Fibroblast of skin of back (primary cell): ENCODE results near the gene HIPK2.
A peak's percentile ranks its signal among the peaks of the same experiment; 100 is the strongest.

Experiments
- DNase-seq: peaks from one replicate; pipeline ENCODE4 v3.0.0-alpha.2; 2013

The HIPK2 gene

DNA sequence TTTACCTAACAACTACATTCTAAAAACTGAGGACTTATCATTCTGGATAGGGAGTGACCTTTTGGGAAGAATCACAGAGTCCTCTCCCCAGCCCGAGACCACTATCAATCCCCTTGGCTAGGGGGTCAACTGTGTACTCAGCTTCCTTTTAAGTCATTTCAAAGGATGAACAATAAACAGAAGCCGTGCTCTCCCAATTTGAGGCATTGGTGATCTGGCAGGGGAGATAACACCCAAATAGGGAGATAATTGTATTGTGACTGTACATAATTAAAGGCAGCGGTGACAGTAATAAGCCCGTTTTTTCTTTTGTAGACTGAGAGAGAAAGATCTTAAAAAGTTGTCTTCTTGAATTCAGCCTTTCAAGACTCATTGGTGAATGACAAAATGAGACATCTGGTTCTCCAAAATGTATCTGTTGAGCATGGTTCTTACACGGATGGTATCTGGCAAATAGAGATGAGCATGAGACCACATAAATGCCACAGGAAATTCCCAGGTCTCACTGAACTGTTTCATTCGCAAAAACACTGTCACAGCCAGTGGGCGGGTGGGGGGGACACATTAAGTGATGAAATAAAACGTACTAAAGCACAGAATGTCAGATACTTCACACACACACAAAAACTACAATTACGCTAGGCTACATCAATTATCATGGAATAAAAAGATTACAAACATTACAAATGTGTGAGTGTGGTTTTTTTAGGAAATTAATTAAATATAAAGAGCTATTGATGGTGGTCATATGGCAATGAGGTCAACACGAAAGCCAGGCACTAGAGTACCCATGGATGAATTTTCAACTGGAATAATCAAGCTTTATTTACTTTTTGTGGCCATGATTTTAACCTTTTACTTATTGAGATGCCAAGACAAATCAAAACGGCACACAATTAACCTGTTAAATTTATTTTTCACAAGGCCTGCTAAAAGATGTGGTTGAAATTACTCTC lies 108.4 kb downstream of the HIPK2 start:
- peak; percentile 29 for DNase-seq

DNA sequence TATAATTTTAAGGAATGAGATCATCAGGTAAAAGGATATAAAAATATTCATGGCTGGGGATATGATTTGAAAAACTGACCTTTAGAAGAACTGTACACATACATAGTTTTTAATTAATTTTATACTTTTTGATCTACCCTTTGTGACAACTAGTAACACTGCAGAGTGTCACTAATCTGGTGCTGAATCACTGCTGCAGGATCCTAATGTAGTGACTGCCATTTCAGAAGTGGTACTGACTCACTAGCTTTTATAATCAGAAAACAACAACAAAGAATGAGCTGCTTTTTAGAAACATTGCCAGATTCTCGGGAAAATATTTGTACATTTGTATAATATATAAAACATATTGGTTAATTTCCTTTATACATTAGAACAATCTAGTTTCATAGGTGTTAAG lies 110.4 kb downstream of the HIPK2 start:
- peak; percentile 34 for DNase-seq

DNA sequence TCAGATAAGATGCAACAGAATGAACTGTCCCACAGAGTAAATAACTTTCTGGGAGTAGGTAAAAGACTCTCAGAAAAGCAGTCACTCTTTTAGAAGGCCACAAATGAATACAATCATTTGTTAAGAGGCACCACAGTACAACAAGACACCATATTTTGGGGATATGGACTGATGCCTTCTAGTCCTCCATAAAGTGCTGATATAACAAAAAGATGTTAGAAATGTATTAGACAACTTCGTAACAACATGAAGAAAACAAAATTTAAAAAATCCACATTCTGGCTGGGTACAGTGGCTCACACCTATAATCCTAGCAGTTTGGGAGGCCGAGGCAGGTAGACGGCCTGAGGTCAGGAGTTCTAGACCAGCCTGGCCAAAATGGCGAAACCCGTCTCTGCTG lies 111.3 kb downstream of the HIPK2 start:
- DNase-seq: no peak

DNA sequence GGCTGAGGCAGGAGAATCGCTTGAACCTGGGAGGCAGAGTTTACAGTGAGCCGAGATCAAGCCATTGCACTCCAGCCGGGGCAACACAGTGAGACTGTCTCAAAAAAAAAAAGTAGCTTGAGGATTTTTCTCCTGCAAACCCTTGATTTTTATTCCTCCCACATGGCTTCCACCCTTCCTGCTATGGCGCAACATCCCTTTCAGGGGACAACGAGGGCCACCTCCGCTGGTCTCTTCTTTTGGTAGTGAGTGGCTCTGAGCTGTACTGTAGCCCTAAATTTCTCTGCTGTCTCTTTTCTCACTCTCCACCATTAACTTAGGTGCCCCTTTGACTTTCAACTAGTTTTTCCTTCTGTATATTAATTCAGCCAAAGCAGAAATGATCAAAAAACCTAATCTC lies 113.4 kb downstream of the HIPK2 start:
- DNase-seq: no peak

DNA sequence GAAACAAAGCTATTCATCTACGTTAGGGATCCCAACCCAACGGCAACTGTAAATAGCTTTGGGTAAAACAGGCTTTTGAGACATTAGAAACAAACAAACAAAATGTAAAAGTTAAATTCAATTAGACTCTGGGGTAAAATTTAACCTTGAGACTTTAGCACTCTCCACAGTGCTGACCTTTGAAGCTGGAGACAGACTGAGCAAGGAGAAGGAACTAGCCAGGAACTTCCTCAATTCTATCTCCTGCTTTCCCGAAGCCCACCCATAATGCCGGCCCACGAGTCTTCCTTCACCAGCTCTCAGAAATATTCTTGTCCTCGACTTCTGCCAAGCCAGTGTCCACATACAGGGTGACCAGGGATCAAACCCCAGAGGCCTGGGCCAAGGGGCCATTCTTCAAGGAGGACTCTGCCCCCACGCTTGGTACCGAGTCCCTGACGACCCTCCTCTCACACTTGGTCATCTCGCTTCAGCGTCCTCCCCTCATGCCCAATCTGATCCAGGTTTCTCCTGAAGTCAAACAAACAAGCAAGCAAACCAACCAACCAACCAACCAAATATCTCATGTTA lies 114.1 kb downstream of the HIPK2 start:
- DNase-seq: no peak

DNA sequence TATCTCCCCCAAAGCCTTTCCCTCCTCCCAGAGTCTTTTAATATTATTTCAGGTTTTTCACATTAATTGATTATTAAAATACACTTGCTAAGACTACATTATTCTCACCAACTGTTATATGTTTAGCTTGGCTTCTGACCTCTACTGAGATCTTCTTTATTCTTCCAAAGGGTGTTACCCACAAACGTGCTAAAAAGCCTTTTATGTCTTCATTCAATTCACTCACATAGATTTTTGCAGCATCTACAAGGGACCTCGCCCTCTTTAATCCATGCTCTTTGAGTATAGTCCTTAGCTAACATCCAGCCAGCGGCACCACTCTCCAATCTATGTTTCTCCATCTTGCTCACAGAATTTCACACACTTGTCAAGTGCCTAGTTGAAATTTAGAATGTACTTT lies 115.9 kb downstream of the HIPK2 start:
- no peak for DNase-seq

DNA sequence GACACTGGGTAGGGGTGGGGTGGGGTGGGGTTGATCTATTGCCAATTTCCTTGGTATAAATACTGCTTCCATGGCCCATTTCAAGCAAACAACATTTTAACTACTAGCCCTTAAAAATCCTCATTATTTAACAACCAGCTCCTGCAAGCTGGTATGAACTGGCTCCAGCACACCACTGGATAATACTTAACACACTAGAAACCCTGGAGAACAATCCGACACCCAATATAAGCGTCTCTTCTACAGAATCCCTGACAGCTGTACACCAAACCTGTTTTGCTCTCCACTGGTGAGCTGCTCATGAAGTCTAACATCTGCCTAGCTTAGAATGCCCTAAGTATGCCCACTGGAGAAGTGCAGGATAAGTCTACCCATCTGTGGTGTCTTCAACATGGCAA lies 116.8 kb downstream of the HIPK2 start:
- DNase-seq: no peak

DNA sequence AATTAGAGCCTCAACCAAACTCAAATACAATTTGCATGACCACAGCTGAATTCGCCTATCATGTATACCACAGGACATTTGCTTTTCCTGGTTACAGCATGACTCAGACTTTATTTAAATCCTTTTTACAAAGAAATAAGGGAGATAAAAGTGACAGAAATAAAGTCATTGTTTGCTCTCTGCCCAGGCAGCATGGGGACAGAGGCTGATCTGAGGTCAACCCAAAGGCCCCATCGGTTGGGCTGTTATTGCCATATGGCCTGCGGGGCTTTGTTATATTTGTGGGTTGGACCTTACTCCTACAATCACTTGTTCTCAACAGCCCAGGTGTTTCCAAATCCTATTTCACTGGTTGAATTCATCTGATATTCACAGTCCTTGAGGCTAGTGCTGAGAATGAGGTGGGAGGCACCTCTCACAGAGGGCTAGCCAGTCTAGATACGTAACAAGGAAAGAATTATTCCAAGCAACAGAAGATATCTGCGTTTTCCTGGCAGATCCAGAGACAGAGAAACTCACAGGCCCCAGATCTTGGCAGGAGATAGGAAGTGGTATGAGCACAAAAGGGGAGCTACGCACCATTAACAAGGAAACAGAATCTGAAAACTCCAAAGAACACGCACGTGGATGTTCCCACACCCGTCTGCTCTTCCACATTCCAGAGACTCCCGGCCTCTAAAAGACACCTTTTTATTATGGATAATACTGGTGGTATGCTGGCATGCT lies 117.3 kb downstream of the HIPK2 start:
- peak; percentile 23 for DNase-seq

DNA sequence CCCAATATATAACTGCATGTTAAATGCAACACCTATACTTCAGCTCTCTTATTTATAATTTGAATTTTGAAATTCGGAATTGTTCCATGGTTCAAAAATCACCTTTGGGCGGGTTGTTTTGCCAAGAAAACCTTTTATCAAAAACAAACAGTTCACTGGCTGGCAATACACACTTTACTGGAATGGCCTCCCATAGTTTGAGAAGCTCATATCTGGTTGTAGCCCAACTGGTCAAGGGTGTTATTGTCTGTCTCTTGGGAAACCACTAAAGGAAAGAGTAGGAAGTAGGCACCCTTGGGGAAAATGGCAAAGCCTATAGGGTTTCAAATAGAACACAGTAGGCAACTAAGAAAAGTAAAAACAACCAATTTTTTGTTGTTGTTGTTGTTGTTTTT lies 117.9 kb downstream of the HIPK2 start:
- DNase-seq: no peak

DNA sequence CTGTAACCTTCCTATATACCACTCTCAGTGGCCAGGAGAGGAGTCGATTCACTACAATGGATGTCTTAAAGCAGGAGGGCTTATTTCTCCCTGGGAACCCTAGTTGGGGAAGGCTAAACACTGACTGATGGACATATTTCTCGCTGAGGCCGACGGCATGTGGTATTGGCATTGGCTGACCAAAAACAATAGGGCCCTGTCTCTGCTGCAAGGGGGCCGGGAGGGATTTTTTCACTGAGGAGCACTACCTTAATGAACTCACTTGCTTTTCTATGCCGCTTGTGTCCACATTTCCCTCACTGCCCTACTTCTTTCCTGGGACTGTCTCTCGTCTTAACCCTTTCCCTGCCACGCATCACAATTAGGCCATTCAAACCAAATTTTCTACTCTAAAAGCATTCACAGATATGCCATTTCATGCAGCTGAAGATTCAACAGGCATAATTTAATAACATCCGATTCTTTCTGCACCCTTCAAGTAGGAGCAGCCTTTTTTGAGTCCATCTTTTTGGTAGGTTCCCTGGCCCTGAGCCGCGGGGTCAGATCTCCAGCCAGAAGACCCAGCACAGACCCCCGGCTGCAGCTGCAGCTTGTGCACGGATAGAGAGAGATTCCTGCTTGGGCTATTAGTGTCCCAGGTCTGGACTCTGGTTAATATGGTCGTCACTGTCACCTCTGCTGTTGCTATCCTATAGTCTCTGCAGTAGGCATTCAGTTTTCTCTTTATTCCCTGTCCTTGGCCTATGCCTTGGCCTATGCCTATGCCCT lies 118.7 kb downstream of the HIPK2 start:
- no peak for DNase-seq

DNA sequence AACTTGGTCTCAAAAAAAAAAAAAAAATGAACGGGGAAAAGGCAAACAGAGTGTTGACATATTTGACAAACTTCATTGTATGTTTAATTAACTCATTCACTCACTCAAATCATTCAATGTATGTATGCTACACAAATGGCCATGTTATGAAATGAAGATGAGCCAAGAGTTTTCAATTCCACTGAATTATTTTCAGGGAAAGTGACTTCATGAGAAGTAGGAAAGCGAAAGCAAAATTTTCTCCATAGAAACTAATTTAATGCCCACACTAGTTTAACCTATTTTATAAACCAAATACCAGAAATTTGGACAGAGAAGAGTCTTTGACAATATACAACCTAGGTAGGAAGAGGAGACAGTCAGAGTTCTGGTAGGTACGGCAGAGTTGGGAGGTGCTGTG lies 119.5 kb downstream of the HIPK2 start:
- DNase-seq: no peak

DNA sequence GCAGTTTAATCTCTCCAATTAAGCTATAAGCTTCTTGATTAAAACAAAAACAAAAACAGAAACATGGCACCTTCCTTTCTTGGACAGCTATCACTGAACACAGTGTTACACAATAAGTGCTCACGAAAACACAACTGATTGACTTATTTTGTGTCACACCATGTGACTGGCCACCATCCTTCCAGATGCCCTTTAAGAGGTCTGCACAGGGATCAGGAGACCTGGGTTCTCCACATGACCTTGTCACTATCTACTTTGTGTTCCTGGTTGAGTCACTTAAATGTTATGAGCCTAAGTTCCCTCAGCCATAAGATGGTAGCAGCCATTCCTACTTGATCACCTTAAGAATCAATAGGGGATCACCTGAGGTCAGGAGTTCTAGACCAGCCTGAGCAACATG lies 120.1 kb downstream of the HIPK2 start:
- DNase-seq: no peak

DNA sequence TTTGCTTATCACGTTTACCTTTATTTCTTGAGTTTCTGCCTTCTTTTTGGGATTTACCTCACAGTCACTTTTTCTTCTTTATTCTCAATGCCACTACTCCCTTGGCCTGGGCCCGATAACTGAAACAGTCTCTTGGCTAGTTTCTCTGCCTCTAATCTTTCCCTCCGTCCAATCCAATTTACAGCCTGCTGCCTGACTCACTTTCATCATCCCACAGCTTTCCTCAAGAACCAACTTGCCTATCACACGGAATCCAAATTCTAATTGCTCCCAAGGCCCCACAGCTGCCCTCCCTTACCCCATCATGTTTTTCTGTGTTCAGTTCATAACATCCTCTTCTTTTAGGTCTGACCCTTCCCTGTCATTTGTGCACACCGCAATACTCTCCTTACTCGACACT lies 121.4 kb downstream of the HIPK2 start:
- DNase-seq: no peak

DNA sequence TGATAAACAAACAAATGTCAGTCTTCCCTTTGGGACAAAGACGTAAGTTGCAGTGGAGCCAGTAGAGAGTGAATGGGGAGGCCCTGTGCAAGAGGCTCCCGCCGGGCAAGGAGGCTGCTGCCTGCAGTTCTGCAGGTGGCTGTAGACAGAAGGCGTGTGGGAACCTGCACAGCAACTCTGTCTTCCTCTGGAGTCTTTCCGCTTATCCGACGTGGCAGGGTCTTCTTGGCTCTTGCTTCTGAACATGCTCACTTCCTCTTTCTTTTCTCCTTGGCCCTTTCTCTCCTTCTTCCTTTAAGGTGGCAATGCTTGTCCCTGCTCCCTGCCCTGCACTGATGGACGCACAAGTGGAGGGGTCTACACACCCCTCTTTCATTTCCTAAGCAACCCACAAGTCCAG lies 122.5 kb downstream of the HIPK2 start:
- no peak for DNase-seq

DNA sequence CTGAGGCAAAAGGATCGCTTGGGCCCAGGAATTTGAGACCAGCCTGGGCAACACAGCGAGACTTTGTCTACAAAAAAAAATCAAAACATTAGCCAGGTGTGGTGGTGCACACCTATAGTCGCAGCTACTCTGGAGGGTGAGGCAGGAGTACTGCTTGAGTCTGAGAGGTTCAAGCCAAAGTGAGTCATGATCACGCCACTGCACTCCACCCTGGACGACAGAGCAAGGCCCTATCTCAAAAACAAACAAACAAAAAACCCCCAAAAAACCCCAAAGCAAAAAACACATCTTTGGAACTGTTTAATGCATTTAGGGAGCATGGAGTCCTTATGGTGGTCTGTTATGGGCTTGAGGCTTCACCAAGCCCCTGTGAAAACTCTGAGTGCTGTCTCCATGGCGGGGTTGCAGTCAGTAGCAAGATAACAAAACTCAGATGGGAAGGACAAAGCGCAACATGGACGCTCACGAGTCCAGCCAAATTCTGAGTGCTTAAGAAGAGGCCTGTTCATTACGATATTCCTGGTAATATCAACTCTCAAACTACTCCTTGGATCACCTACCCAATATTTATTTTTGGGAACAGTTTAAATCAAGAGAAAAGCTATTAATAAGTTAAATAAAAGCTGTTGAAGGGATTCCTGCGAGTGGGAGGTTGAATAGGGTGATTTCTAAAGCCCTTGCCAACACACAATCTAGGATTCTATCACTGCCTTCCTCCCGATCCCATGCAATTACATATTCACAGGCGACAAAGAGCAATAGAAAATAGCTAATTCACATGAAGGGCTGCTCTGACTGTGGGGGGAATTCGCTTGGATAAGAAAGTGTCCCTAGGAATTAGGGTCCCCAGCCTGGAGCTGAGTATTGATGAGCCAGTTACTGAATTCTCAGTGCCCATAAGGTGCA lies 123.3 kb downstream of the HIPK2 start:
- DNase-seq: no peak

DNA sequence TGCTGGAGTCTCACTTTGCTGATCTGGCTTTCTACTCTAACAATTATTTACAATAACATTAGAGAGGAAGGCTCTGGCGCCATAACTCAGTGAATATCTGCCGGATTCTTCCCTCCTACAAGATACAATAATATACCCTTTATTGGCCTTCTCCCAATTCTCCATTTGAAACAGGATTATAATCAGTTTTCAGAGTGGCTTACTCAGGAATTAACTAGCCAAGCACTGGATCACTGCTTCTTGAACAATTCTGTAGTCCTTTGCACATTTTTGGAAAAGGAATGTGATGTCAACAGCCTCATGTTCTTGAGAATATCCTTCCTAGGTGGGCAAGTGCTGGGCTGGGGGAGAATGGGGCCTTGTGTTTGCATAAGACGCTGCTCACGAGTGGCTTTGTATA lies 125.9 kb downstream of the HIPK2 start:
- no peak for DNase-seq

DNA sequence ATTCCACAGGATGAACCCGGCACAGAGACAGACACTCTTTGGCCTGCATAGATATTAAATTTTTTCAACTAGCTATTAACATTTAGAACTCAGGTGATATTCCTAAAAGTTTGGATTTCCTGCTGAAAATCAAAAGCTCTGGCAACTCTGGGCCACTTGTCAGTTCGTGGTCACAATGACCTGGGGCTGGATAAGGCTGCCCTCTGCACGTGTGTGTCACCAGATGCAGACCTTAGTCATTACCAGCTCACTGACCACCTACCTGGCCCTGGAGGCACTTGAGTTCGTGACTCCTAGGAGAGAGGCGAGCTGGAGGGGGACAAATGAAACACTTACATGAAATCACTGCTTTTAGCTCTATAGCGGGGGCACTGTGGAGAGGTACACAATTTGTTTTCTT lies 126.5 kb downstream of the HIPK2 start:
- DNase-seq: no peak

DNA sequence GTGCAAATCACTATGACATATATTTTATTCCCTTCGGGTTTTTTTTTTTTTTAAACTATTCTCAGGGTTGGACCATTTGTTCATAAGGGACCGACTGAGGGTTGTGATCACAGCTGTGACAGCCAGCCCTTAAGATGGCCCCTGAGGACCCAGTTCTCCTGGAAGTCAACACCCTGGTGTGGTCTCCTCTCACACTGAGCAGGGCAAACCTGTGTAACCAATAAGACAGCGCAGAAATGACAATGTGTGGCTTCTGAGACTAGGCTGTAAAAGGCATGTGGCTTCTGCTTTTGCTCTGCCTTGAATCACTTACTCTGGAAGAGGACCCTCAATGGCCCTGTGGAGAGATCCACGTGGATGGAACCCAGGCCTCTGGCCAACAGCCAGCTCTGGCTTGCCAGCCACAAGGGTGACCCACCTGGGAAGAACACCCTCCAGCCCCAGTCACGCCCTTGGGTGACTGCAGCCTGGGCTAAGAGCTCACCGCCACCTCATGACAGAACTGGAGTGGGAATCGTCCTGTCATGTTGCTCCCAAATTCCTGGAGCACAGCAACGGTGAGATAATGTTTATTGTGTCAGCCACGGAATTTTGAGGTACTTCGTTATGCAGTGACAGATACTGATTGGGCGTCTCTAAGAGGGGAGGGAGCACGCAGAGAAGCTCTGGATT lies 127.2 kb downstream of the HIPK2 start:
- DNase-seq: peak; percentile 30

DNA sequence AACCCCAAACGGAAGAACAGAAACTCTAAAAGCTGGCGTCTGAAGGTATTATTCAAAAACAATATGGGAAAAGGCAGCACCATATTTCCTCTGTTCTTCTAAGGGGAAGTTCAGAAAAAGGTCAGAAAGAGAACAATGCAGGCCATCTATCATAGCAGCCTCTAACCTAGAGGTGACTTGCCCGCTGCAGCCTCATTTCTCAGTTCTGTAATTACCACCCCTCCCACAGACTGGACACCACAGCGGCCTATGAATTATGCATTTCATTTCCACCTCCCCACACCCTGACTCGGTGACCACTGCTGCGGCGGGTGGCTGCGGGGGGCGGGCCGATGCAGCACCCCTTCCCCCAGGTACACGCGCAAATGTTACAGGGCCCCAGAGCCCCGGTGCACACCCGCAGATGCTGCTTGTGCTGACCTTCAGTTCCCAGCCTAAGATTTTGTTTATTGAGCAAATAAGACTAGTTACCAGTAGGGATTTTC lies 128.8 kb downstream of the HIPK2 start:
- no peak for DNase-seq

DNA sequence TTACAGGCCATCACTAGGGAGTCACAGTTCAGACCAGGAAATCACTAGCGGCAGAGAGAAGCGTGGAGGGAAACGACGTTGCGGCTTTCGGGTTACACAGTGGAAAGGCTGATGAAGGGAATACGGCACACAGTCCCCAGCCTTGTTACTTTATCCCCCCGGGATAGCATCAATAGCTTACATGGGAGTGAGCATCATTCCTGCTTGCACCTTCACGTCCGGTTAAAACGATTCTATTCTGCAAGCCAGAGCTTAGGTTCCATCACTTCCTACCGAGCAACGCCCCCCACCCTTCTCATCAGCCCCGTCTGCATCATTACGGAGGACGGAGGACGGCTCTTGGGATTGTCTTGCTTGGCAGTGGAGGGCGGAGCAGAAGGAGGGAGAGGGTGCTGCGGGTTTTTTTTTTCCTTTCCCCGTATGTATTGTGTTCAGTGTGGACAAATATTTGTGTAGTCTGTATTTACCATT lies 129.4 kb downstream of the HIPK2 start:
- DNase-seq: no peak
